ENCODE measurements around the gene CTRB1. TPM values are rescaled to one million over a fixed set of nuclear protein-coding genes. Genes with fewer than 3 reads are reported as not detected.

CTRB1 gene
- total RNA-seq, 1 donor from 2014 or later = not detected

- peaks cover 24% of the 10 kb centered on the region for H3K27me3 Mint-ChIP-seq
- no peak overlapping the region for H3K27ac Mint-ChIP-seq
- intact Hi-C loops (cut with micrococcal nuclease) = no loop called here
- no peaks in the 10 kb centered on the region for H3K9me3 Mint-ChIP-seq
- H3K4me3 Mint-ChIP-seq = no peak overlapping the region
- H3K4me1 Mint-ChIP-seq = peaks cover 2% of the 10 kb centered on the region
- H3K36me3 Mint-ChIP-seq (ENCODE audit: low read depth) = no peaks in the 10 kb centered on the region
- no peak for DNase-seq
Observed at GRCh38 chr16:75244844-75245758, 26.3 kb downstream of the CTRB1 start.

GRCh38 chr16:75246504-75247205 lies 27.9 kb downstream of the CTRB1 start:
- Mint-ChIP-seq H3K27ac (no peak overlapping the region), H3K9me3 (no peaks in the 10 kb centered on the region), H3K27me3 (peaks cover 30% of the 10 kb centered on the region), H3K4me3 (no peak overlapping the region), H3K36me3 (ENCODE audit: low read depth) (no peaks in the 10 kb centered on the region), H3K4me1 (peaks cover 2% of the 10 kb centered on the region)
- intact Hi-C loops (cut with micrococcal nuclease) = no loop called here
- DNase-seq = no peak

- no peaks in the 10 kb centered on the region for H3K36me3 Mint-ChIP-seq (ENCODE audit: low read depth)
- H3K4me1 Mint-ChIP-seq = peaks cover 3% of the 10 kb centered on the region
- intact Hi-C loops (cut with micrococcal nuclease) = no loop called here
- H3K4me3 Mint-ChIP-seq = no peak overlapping the region
- peaks cover 36% of the 10 kb centered on the region for H3K27me3 Mint-ChIP-seq
- no peak overlapping the region for H3K27ac Mint-ChIP-seq
- no peaks in the 10 kb centered on the region for H3K9me3 Mint-ChIP-seq
- no peak for DNase-seq
Observed at GRCh38 chr16:75247249-75247648, 28.5 kb downstream of the CTRB1 start.

- no peaks in the 10 kb centered on the region for H3K36me3 Mint-ChIP-seq (ENCODE audit: low read depth)
- no peak for DNase-seq
- no peaks in the 10 kb centered on the region for H3K9me3 Mint-ChIP-seq
- peaks cover 40% of the 10 kb centered on the region for H3K27me3 Mint-ChIP-seq
- no peak overlapping the region for H3K27ac Mint-ChIP-seq
- no peak overlapping the region for H3K4me3 Mint-ChIP-seq
- intact Hi-C loops (cut with micrococcal nuclease) = no loop called here
- peaks cover 3% of the 10 kb centered on the region for H3K4me1 Mint-ChIP-seq
Observed at GRCh38 chr16:75248142-75248535, 29.4 kb downstream of the CTRB1 start.

- Mint-ChIP-seq H3K4me3 (no peak overlapping the region), H3K4me1 (peaks cover 3% of the 10 kb centered on the region), H3K27me3 (peaks cover 44% of the 10 kb centered on the region), H3K27ac (no peak overlapping the region), H3K9me3 (no peaks in the 10 kb centered on the region), H3K36me3 (ENCODE audit: low read depth) (no peaks in the 10 kb centered on the region)
- intact Hi-C loops (cut with micrococcal nuclease) = no loop called here
- no peak for DNase-seq
Observed at GRCh38 chr16:75248536-75249380, 30.0 kb downstream of the CTRB1 start.

- peaks cover 48% of the 10 kb centered on the region for H3K27me3 Mint-ChIP-seq
- no peaks in the 10 kb centered on the region for H3K36me3 Mint-ChIP-seq (ENCODE audit: low read depth)
- DNase-seq = no peak
- H3K4me1 Mint-ChIP-seq = peaks cover 2% of the 10 kb centered on the region
- no peaks in the 10 kb centered on the region for H3K9me3 Mint-ChIP-seq
- intact Hi-C loops (cut with micrococcal nuclease) = no loop called here
- H3K27ac Mint-ChIP-seq = no peak overlapping the region
- no peak overlapping the region for H3K4me3 Mint-ChIP-seq
Observed at GRCh38 chr16:75249441-75249840, 30.7 kb downstream of the CTRB1 start.

- peaks cover 53% of the 10 kb centered on the region for H3K27me3 Mint-ChIP-seq
- H3K4me3 Mint-ChIP-seq = no peak overlapping the region
- no peak for DNase-seq
- peaks cover 2% of the 10 kb centered on the region for H3K4me1 Mint-ChIP-seq
- H3K27ac Mint-ChIP-seq = no peak overlapping the region
- no peaks in the 10 kb centered on the region for H3K36me3 Mint-ChIP-seq (ENCODE audit: low read depth)
- no peaks in the 10 kb centered on the region for H3K9me3 Mint-ChIP-seq
- intact Hi-C loops (cut with micrococcal nuclease) = no loop called here
Observed at GRCh38 chr16:75250089-75250808, 31.5 kb downstream of the CTRB1 start.

GRCh38 chr16:75250809-75251279 lies 32.1 kb downstream of the CTRB1 start:
- peaks cover 2% of the 10 kb centered on the region for H3K4me1 Mint-ChIP-seq
- H3K27ac Mint-ChIP-seq = no peak overlapping the region
- H3K4me3 Mint-ChIP-seq = no peak overlapping the region
- intact Hi-C loops (cut with micrococcal nuclease) = no loop called here
- no peaks in the 10 kb centered on the region for H3K36me3 Mint-ChIP-seq (ENCODE audit: low read depth)
- DNase-seq = no peak
- no peaks in the 10 kb centered on the region for H3K9me3 Mint-ChIP-seq
- peaks cover 53% of the 10 kb centered on the region for H3K27me3 Mint-ChIP-seq

GRCh38 chr16:75251280-75252048 lies 32.7 kb downstream of the CTRB1 start, which contains the start of gene BCAR1:
Gene BCAR1 (minus strand): TSS chr16:75251624. CDS start chr16:75251482, 142 bp downstream.
- H3K4me1 Mint-ChIP-seq = peaks cover 2% of the 10 kb centered on the region
- no peaks in the 10 kb centered on the region for H3K9me3 Mint-ChIP-seq
- H3K27me3 Mint-ChIP-seq = peaks cover 49% of the 10 kb centered on the region
- peak within 1 kb of the TSS; percentile 57 for H3K4me3 Mint-ChIP-seq
- no peak for DNase-seq
- no peak within 1 kb of the TSS for H3K27ac Mint-ChIP-seq
- intact Hi-C loops (cut with micrococcal nuclease) = no loop called here
- no peaks in the 10 kb centered on the region for H3K36me3 Mint-ChIP-seq (ENCODE audit: low read depth)

GRCh38 chr16:75252049-75252864 lies 33.5 kb downstream of the CTRB1 start:
- no peak for DNase-seq
- no peaks in the 10 kb centered on the region for H3K9me3 Mint-ChIP-seq
- peaks cover 44% of the 10 kb centered on the region for H3K27me3 Mint-ChIP-seq
- no peaks in the 10 kb centered on the region for H3K36me3 Mint-ChIP-seq (ENCODE audit: low read depth)
- peaks cover 2% of the 10 kb centered on the region for H3K4me1 Mint-ChIP-seq
- peak overlapping the region; percentile 57 for H3K4me3 Mint-ChIP-seq
- intact Hi-C loops (cut with micrococcal nuclease) = no loop called here
- H3K27ac Mint-ChIP-seq = no peak overlapping the region

GRCh38 chr16:75252946-75253911 lies 34.4 kb downstream of the CTRB1 start:
- DNase-seq = no peak
- no peaks in the 10 kb centered on the region for H3K36me3 Mint-ChIP-seq (ENCODE audit: low read depth)
- H3K4me1 Mint-ChIP-seq = peaks cover 2% of the 10 kb centered on the region
- intact Hi-C loops (cut with micrococcal nuclease) = no loop called here
- no peaks in the 10 kb centered on the region for H3K9me3 Mint-ChIP-seq
- H3K4me3 Mint-ChIP-seq = no peak overlapping the region
- peaks cover 41% of the 10 kb centered on the region for H3K27me3 Mint-ChIP-seq
- no peak overlapping the region for H3K27ac Mint-ChIP-seq
